OCI-M2 (cell line): Measurements from ENCODE around the gene KCNK2.
"Not testable (repeated sequence)": the region's sequence is repeated elsewhere in the genome, so short reads cannot be mapped to it uniquely, and the experiment has no call there.

Source experiments
- DNase-seq: peaks from one replicate; lab custom pipeline; 2025; ENCODE audit not compliant: unreplicated experiment; lab: John Stamatoyannopoulos, UW

KCNK2 gene

DNA sequence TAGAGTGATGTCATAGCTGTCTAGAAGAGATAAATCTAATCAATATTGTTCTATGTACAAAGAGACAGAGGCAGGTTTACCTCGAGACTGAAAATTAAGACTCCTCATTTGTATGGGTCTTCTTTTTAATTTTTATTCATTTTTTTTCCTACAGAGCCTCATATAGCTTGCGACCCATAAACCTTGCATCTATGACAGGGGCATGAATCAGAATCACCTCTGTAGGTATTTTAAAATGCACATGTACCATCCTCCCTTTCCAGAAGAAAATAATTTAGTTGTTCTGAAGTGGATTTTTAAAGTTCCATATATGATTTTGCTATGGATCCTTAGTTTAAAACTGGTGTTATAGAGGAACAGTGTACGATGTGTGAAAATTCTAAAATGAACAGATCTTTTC lies 64.5 kb downstream of the KCNK2 start:
- DNase-seq: no peak

GRCh38 chr1:215151841-215152549 lies 69.5 kb downstream of the KCNK2 start:
- DNase-seq: no peak

GRCh38 chr1:215156232-215156631 lies 73.7 kb downstream of the KCNK2 start:
- DNase-seq: no peak

GRCh38 chr1:215160351-215160750 lies 77.8 kb downstream of the KCNK2 start:
- DNase-seq: no peak

GRCh38 chr1:215163144-215163543 lies 80.6 kb downstream of the KCNK2 start:
- DNase-seq: not testable (repeated sequence)

- no peak for DNase-seq
Observed at GRCh38 chr1:215166886-215167285, 84.3 kb downstream of the KCNK2 start.

DNA sequence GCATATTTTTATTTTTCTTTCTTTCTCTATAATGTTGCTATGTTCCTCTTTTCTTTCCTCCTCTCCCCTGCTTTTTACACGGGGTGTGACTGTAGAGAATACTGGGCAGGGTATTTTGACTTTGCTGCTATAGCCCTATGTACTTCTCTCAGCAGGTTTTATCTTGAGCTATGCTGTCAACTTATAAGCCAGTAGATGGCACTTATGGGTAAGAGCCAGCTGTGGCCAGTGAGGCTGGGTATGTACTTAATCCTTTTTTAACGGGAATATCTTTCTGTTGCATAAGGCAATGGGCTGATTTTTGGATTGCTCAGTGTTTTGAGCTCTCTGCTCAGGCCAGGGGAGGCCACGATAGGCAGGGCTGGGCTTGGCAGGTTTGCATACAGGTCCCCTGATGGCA lies 99.0 kb downstream of the KCNK2 start:
- DNase-seq: no peak

DNA sequence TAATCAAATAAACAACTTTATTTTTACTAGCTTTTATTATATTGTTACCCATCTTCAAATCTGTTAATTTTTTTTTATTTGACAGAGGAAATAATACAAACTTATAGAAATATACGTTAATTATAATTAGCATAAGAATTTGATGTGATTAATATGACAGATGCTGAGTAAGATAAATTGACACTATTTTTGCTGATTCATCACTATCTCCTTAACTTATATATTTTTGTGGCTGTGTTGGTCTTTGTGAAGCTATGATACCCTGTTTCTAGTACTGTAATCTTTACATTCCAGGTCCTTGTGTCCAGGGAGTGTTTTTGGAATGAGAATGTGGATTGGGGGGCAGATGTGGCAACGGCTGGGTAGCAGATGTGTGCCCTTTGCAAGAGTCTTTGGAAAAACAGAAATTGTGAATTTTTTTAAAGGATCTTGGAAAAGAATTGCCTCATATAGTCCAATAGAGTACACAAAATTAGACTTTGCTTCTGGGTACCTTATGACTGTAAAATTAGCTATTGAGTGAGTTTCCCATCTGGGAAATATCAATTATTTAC lies 102.6 kb downstream of the KCNK2 start:
- DNase-seq: no peak

DNA sequence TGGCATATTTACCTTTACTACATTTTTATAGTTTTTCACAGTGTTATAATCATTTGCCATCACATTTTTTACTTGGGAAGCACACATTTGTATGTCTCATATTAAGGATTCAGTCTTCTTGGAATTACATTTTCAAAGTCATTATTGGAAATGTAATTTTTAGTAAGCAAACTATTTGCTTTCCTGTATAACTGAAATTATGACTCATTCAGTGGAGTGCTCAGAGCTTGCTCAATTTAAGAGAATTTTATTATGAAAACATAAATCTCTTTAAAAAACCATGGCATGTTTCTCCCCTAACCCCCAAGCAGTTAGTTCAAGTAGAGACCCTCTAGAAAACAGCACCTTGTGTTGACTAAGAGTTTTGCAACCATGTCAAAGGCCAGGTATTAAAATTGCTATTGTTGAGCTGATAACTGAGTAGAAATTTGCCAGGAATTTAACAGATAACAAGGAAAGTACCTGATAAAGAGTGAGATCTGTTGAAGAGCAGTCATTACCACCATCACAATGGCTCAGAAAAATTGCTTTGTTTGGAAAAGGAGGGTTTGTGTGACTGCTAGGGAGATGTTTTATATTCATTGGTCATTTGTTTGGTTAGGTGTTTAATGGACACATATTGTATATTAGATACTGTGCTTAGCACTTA lies 105.9 kb downstream of the KCNK2 start:
- DNase-seq: no peak

- no peak for DNase-seq
Observed at GRCh38 chr1:215192306-215192705, 109.8 kb downstream of the KCNK2 start.

DNA sequence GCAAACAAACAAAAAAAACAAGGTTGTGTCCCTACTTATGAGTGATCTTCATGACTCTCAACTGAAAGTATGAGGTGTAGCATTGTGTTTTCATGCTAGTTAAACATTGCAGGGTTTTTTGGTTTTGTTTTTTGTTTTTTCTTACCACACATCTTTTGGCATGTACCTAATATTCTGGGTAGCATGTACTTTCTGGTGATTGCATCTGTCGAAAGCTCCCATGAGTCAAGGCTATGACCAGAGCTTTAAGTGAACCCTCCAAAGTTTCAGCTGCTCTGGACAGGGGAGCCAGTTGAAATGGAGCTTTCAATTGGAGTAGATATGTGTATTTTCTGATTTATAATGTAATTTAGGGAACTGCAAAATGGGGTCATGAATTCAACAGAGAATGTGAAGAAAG lies 115.5 kb downstream of the KCNK2 start:
- DNase-seq: no peak

- DNase-seq: no peak
Observed at GRCh38 chr1:215200121-215200520, 117.6 kb downstream of the KCNK2 start.

DNA sequence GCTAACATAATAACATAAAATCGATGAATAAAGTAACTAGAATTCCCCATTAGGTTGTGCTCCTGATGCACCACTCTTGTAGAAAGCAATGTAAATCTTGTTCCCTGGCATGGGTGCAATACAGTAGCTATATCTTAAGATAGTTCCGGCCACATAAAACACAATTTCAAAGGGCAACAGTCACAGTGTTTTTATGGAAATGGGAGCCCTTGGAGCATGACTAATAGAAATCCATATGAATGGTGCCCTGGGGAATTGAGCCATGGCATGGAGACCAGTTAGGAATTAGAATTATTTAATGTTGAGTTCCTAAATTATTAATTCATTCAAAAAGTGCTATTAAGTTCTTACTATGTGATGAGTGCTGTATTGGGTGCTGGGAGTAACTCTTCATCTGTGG lies 118.7 kb downstream of the KCNK2 start:
- no peak for DNase-seq

GRCh38 chr1:215202868-215203267 lies 120.3 kb downstream of the KCNK2 start:
- DNase-seq: no peak

- no peak for DNase-seq
Observed at GRCh38 chr1:215210167-215210566, 127.6 kb downstream of the KCNK2 start.

DNA sequence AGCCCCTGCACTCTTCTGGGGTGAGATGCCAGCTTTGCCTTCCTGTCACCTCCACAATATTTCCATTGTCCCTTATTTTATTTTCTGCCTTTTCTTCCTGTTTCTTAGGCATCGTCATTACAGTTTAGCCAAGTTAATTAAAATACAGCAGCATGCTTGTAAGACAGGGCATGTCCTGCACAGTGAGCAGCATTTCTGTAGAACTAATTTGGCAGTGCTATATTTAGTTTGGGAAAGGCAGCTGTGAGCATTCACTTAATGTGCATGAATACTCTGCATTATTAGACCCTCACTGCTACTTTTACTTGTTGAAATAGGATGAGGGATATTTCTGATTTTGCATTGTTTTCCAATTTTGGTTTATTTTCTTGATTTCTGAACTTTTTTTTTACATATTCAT lies 133.3 kb downstream of the KCNK2 start:
- no peak for DNase-seq

- DNase-seq: no peak
Observed at GRCh38 chr1:215219372-215219771, 136.8 kb downstream of the KCNK2 start.

- no peak for DNase-seq
Observed at GRCh38 chr1:215220346-215220745, 137.8 kb downstream of the KCNK2 start.

- DNase-seq: no peak
Observed at GRCh38 chr1:215226757-215227156, 144.2 kb downstream of the KCNK2 start.

- no peak for DNase-seq
Observed at GRCh38 chr1:215228193-215228592, 145.7 kb downstream of the KCNK2 start.

GRCh38 chr1:215241451-215241850 lies 158.9 kb downstream of the KCNK2 start:
- no peak for DNase-seq

DNA sequence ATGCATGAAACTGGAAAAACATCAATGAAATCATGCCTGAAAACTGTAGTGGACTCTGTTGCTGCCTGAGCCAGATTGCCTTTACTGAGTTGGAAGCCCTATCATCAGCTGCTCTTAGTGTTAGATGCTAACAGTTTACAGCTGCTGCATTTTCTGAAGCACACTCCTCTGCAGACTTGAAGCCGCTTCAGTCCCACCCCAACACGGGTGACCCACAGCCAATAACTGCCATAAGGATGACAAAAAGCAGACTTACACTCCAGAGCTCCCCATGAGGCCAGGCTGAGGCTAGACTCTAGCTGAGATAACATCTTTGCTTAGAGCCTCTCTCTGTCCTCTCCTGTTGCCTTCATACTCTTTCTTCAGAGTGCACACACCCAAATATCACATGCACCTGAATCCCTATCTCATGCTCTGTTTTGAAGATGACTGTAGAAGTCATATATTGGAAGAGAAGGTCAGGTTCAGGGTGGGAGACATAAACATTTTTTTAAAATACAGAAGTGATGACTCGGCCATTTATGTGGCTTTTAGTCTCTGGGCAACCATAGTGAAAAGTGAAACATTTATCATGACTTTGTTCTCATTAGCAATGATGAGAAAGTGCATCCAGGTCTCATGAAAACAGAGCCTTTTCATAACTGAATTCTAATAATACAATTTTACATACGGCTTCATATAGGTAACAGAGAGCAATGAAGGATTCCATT lies 161.0 kb downstream of the KCNK2 start:
- DNase-seq: no peak
